Muscle of leg (tissue), 11 donors: Measurements from ENCODE around the gene WDR86. TPM values are rescaled to one million over a fixed set of nuclear protein-coding genes. Genes with fewer than 3 reads are reported as not detected.

Experiments
- DNase-seq: peaks from one replicate; pipeline ENCODE4 v3.0.0; 2013
- H3K27ac ChIP-seq: one replicate; pipeline ENCODE4 v1.5.1; 2013; ENCODE audit warnings: mild to moderate bottlenecking, low read length, control low read depth
- H3K27me3 ChIP-seq: one replicate; pipeline ENCODE4 v1.6.1; 2013; ENCODE audit warnings: low read length; ENCODE audit not compliant: control insufficient read depth, insufficient read depth
- H3K36me3 ChIP-seq: one replicate; pipeline ENCODE4 v1.6.1; 2013; ENCODE audit warnings: low read length; ENCODE audit not compliant: control insufficient read depth, insufficient read depth
- H3K4me1 ChIP-seq: one replicate; pipeline ENCODE4 v1.6.1; 2013; ENCODE audit warnings: low read length; ENCODE audit not compliant: control insufficient read depth, insufficient read depth
- H3K4me3 ChIP-seq: one replicate; pipeline ENCODE4 v1.5.1; 2013; ENCODE audit warnings: low read length, control low read depth
- H3K9me3 ChIP-seq: replicated peaks from 2 replicates; pipeline ENCODE4 v1.6.1; 2013; ENCODE audit warnings: low read depth, low read length; ENCODE audit not compliant: control insufficient read depth
- WGBS: methylation state at CpG from one replicate; pipeline ENCODE4 v1.1.5; 2013; ENCODE audit warnings: missing lambda C conversion rate; ENCODE audit not compliant: insufficient coverage; 5-methylcytosine and 5-hydroxymethylcytosine counted together
- polyA plus RNA-seq, 8 donors: library from polyadenylated mRNA; unstranded; fragments of 120-200 nt; gene quantifications; one replicate each; pipeline versions ENCODE4 v1.2.1 to v1.2.3, GENCODE V29; 2013; ENCODE audit warnings: inconsistent platforms in 1 of 8, low replicate concordance in 1 of 8; ENCODE audit not compliant: insufficient read length in 8 of 8, insufficient read depth in 1 of 8
- total RNA-seq: library from RNA; stranded (reverse); fragments of 120-200 nt; gene quantifications from one replicate; pipeline ENCODE4 v1.2.4, GENCODE V29; 2013

Gene WDR86
- total and polyA plus RNA-seq, 9 donors, result 2.8 to 11.0 (median 5.3) TPM

DNA sequence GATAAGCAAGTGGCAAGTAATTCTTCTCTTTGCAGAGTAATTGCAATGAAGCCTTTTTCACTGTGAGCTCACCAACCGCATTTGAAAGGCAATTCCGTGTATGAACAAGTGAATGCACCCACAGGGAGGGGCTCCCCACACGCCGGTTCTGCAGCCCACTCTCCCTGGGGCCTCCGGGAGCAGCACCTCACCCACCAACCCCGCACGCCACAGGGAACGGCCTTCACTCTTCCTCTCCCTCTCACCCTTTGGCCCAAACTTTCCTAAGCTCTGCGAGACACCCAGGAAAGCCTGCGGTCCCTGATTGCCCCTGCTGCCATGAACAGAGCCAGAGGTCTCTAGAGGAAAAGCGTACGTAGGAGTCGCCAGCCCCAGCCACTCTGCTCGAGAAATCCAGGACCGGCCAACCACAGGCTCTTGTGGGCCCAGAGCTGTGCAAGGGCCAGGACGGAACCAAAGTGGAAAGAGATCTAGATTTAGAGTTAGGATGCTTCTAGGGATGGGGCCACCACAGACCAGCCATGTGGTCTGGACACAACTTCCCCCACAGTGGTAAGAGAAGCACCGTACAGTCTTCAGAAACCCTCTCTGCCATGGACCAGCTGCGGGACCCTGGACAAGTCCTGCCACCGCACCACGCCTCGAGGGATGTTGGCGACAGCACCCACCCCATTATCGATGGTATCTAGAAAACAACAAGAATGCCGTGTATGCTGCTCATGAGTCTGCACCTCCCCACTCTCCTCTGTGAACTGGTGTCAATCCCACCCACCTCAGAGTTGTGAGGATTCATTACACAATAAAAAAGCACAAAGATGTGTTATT, 3.6 kb downstream of the WDR86 start:
- Histone ChIP-seq H3K27me3 (peaks cover 31% of the 10 kb centered on the region), H3K9me3 (no peaks in the 10 kb centered on the region), H3K4me3 (no peak overlapping the region), H3K27ac (no peak overlapping the region), H3K36me3 (no peaks in the 10 kb centered on the region), H3K4me1 (peaks cover 28% of the 10 kb centered on the region)
- 90% methylated on average over 18 of the region's 24 CpGs for WGBS
- DNase-seq, result no peak

DNA sequence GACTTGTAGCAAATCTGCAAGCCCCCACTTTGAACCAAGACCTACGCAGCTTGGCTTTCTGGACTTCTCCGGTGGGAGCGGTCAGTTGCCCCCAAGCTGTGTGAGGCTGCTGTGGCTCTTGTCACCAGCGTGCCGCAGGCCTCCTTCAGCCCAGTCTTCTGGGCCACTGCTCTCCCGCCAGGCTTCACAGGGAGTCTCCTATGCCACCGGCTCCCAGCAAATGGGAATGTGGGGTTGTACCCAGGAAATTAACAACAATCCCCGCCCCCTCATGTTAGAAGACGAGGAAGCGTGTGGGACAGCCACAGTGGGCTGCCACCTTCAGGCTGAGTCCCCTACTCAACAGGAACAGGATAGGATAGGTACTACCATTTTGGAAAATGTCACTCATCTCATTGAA, 4.2 kb downstream of the WDR86 start:
- DNase-seq, result no peak
- WGBS, result 91% methylated on average over 6 of the region's 10 CpGs
- Histone ChIP-seq H3K27me3 (peaks cover 24% of the 10 kb centered on the region), H3K4me3 (no peak overlapping the region), H3K4me1 (peaks cover 24% of the 10 kb centered on the region), H3K36me3 (no peaks in the 10 kb centered on the region), H3K27ac (no peak overlapping the region), H3K9me3 (no peaks in the 10 kb centered on the region)

DNA sequence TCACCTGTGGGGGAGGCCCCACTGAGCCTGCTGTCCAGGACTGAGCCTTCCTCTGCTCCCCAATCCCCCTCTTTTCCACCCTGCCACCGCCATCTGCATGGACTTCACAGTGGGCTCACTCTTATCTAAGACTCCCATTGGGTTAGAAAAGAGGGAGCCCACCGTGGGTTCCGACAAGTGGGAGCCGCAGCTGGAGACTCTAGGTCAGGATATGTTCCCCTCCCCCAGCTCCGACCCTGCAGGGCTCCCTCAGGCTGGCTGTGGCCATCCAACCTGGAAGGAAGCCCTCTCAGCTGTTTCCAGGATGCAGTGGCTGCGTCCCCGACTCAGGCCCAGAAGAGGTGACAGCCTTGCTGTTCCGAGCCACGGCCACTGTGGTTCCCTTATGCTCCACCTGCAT, 4.8 kb downstream of the WDR86 start:
- Histone ChIP-seq H3K27ac (no peak overlapping the region), H3K36me3 (no peaks in the 10 kb centered on the region), H3K9me3 (no peaks in the 10 kb centered on the region), H3K27me3 (peaks cover 19% of the 10 kb centered on the region), H3K4me3 (no peak overlapping the region), H3K4me1 (peaks cover 20% of the 10 kb centered on the region)
- WGBS, result 81% methylated on average over 6 of the region's 9 CpGs
- DNase-seq, result no peak

DNA sequence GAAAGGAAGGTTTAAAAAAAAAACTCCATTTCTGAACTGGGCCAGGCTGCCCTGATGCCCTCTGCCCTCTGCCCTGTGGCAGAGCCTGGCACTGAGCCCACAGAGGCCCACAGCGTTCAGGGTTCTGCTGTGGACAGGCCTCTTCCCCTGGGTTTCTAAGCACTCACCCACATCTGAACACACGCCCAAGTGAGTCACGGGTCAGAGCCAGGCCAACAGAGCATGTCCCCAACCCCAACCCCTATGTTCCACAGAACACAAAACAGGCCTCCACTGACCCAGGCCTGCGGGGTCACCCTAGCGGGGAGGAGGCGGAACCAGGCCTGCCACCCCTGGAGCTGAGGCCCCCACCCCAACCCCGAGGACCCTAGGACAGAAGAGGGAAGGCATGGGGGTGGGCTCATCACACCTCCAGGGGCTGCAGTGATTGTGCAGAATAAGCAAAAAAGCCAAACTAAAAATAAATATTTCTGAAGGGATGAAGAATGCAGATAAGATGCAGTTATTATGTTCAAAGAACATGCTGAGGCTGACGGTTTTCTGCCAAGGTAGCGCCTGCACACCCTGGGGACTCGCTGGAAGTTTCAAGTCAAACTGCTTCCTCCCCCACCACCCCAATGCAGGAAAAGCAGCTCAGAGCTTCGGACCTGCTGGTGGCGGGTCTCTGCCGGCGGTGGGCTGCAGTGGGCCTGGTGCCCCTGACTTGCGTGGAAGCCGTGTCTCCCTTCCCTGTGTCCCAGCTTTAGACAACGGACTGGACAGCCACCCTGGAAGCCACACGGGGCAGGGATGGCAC, 5.4 kb downstream of the WDR86 start:
- Histone ChIP-seq H3K4me1 (peaks cover 14% of the 10 kb centered on the region), H3K4me3 (no peak overlapping the region), H3K9me3 (no peaks in the 10 kb centered on the region), H3K27ac (no peak overlapping the region), H3K36me3 (no peaks in the 10 kb centered on the region), H3K27me3 (peaks cover 12% of the 10 kb centered on the region)
- 62% methylated on average over 13 of the region's 18 CpGs for whole genome bisulfite sequencing
- peak; percentile 42 for DNase-seq

DNA sequence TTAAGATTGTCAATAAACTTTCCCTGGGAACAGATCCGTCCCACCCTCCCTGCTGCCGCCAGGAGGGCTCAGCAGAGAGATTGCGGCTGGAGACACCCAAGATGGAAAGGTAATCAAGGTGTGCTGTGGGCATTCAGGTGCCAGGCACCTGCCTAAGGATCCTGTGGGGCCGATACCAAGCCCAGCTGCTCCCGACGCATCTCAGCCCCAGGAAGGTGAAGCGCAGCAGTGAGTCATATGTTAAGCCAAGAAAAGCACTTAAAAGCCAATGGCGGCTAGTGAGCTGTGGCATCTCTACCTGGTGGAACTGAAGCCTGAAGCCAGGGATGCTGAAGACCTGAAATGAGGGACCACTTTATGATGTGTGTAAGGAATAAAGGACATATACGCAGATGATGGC, 6.1 kb downstream of the WDR86 start:
- no peak for DNase-seq
- Histone ChIP-seq H3K4me1 (peaks cover 13% of the 10 kb centered on the region), H3K36me3 (no peaks in the 10 kb centered on the region), H3K9me3 (no peaks in the 10 kb centered on the region), H3K27me3 (peaks cover 7% of the 10 kb centered on the region), H3K27ac (no peak overlapping the region), H3K4me3 (no peak overlapping the region)
- 67% methylated on average over 7 of the region's 9 CpGs for WGBS

DNA sequence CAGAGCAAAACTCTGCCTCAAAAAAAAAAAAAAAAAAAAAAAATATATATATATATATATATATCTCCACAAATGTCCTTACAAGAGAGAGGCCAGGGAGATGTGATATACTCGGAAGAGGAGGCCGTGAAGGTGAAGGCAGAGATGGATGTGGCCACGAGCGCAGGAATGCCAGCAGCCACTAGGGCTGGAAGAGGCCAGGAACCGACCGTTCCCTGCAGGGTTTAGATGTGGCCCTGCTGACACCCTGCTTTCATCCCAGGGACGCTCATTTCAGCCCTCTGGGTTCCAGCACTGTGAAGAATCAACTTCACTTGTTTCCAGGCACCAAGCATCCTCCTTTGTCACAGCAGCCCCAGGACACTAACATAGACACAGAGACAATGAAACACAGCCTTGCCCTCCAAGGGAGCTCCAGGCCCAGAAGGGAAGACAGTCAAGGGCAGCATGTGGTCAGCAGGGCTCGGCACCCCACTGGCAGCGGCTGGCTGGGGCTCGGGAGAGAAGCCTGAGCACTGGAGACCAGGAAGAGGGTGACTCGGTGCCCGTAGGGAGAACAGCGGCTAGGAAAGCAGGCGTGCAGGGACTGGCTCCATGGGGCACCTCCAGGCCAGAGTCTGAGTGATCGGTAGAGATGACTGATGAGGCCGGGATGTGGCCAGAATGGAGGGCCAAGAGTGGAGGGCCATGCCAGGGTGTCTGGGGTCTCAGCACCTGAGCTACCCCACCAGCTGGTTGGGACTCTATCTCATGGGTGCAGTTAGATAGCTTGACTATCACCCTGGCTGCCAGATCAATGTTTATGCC, 7.6 kb downstream of the WDR86 start:
- no peaks in the 10 kb centered on the region for H3K36me3 ChIP-seq
- no peak overlapping the region for H3K4me3 ChIP-seq
- H3K27me3 ChIP-seq, result peaks cover 2% of the 10 kb centered on the region
- WGBS, result 93% methylated on average over 15 of the region's 16 CpGs
- DNase-seq, result no peak
- H3K27ac ChIP-seq, result no peak overlapping the region
- peaks cover 4% of the 10 kb centered on the region for H3K9me3 ChIP-seq
- peaks cover 8% of the 10 kb centered on the region for H3K4me1 ChIP-seq

DNA sequence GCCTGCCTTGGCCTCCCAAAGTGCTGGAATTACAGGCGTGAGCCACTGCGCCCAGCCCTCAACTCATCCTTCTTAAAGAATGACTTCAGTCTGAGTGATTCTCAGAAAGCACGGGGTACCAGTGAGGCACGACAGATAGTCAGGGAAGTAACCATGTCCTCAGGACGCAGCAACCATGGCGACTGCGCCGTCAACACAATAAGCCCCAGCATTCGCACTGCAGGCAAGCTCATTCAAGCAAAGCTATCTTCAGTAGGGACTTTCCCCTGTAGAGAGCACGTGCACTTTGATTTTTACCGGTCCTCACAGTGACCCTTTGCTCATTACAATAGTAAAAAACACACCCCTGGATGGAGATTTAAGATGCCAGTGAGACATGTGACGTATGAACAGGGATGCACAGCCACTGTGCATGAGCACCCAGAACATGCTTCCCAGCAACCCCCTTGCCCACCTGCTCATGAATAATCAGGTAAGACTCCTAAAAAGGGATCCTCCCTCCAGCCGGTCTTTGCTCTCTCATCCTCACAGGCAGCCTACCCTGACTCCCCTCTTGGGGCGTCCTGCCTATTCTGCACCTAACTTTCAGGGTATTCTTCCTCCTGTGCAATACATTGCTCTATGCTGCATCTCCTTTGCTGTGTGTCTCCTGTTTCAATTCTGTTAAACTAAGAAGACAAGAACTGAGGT, 9.1 kb downstream of the WDR86 start:
- Histone ChIP-seq H3K4me1 (peaks cover 8% of the 10 kb centered on the region), H3K4me3 (no peak overlapping the region), H3K27me3 (no peaks in the 10 kb centered on the region), H3K36me3 (no peaks in the 10 kb centered on the region), H3K27ac (no peak overlapping the region), H3K9me3 (peaks cover 4% of the 10 kb centered on the region)
- no peak for DNase-seq
- 73% methylated on average over 11 of the region's 14 CpGs for WGBS

DNA sequence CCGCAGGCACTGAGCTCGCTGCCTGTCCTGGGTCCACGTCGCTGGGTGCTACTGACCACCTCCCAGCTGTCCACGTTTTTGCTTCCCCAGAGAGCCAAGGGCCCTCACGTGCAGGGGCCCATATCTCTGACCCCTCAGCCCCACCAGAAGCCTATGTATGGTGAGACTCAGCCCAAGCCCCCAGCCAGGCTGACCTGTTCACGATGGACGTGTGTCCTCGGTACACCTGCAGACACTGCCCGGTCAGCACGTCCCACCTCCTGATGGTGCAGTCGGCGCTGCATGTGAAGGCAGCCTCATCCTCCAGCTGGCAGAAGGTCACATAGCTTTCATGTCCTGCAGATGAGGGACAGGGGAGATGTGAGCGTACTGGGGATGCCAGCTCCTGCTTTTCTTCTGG, 9.9 kb downstream of the WDR86 start:
- Histone ChIP-seq H3K4me3 (no peak overlapping the region), H3K27ac (no peak overlapping the region), H3K36me3 (no peaks in the 10 kb centered on the region), H3K4me1 (peaks cover 7% of the 10 kb centered on the region), H3K27me3 (no peaks in the 10 kb centered on the region), H3K9me3 (peaks cover 4% of the 10 kb centered on the region)
- 55% methylated on average over 13 of the region's 14 CpGs for WGBS
- DNase-seq, result no peak

DNA sequence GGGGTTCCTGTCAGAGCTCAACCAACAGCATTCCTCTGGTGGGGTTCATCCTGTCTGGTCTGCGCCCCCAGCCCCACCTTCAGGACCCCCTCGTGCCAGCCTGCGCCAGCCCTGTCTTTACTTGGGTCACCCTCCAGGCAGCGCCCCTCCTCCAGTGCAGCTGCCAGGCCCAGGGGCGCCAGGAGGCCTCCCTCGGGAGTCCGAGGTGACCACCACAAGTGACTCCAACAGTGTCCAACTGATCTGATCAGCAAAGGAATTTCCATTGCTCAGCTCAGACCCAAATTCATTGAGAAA, 10.6 kb downstream of the WDR86 start:
- DNase-seq, result no peak
- Histone ChIP-seq H3K27ac (no peak overlapping the region), H3K9me3 (peaks cover 4% of the 10 kb centered on the region), H3K36me3 (no peaks in the 10 kb centered on the region), H3K27me3 (no peaks in the 10 kb centered on the region), H3K4me3 (no peak overlapping the region), H3K4me1 (peaks cover 2% of the 10 kb centered on the region)
- 70% methylated on average over 3 of the region's 7 CpGs for WGBS
